Measurements from ENCODE around the gene BANK1. TPM values are rescaled to one million over a fixed set of nuclear protein-coding genes. Genes with fewer than 3 reads are reported as not detected.

BANK1 gene
- total and polyA plus RNA-seq, 2 donors from 2014 or later, result 1.8 to 7.4 TPM

DNA sequence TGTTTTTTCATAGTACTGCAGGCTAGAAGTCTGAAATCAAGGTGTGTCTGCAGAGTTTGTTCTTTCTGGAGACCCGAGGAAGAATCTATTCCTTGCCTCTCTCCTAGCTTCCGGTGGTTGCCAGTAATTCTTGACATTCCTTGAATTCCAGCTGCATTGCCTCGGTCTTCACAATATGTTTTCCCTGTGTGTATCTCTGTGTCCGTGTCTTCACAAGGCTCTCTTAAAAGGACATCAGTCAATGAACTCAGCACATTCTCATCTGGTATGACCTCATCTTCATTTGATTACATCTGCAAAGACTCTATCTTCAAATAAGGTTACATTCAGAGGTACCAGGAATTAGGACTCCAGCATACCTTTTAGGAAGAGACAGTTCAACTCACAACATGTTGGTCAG, 163.4 kb downstream of the BANK1 start:
- Histone ChIP-seq H3K9ac (ENCODE audit: low read length in 3 of 3) (no peak overlapping the region), H3K27me3 (ENCODE audit: control insufficient read depth, insufficient read depth, low read length) (no peaks in the 10 kb centered on the region), H3K36me3 (ENCODE audit: control insufficient read depth in 2 of 3, insufficient read depth in 3 of 3, low read length in 3 of 3) (no peaks in the 10 kb centered on the region), H3K27ac (ENCODE audit: low read depth in 2 of 2, low read length in 2 of 2) (no peak overlapping the region), H3K4me1 (ENCODE audit: control insufficient read depth in 2 of 3, insufficient read depth in 2 of 3, low read depth in 1 of 3, low read length in 3 of 3) (no peaks in the 10 kb centered on the region), H3K4me3 (ENCODE audit: low read length in 3 of 3) (no peak overlapping the region), H3K9me3 (ENCODE audit: control insufficient read depth in 2 of 3, insufficient read depth in 1 of 3, low read length in 3 of 3) (no peaks in the 10 kb centered on the region)
- no peak for FAIRE-seq
- peak in 2 of 5 donors; percentile 46 to 58 for DNase-seq
- intact Hi-C loops (cut with DNase I), result no loop called here
- TF ChIP-seq, protein P1, sequence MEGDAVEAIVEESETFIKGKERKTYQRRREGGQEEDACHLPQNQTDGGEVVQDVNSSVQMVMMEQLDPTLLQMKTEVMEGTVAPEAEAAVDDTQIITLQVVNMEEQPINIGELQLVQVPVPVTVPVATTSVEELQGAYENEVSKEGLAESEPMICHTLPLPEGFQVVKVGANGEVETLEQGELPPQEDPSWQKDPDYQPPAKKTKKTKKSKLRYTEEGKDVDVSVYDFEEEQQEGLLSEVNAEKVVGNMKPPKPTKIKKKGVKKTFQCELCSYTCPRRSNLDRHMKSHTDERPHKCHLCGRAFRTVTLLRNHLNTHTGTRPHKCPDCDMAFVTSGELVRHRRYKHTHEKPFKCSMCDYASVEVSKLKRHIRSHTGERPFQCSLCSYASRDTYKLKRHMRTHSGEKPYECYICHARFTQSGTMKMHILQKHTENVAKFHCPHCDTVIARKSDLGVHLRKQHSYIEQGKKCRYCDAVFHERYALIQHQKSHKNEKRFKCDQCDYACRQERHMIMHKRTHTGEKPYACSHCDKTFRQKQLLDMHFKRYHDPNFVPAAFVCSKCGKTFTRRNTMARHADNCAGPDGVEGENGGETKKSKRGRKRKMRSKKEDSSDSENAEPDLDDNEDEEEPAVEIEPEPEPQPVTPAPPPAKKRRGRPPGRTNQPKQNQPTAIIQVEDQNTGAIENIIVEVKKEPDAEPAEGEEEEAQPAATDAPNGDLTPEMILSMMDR (IDR thresholded peaks at IDR 0.05; ENCODE audit: borderline replicate concordance, extremely low read depth, insufficient read depth), result no peak

DNA sequence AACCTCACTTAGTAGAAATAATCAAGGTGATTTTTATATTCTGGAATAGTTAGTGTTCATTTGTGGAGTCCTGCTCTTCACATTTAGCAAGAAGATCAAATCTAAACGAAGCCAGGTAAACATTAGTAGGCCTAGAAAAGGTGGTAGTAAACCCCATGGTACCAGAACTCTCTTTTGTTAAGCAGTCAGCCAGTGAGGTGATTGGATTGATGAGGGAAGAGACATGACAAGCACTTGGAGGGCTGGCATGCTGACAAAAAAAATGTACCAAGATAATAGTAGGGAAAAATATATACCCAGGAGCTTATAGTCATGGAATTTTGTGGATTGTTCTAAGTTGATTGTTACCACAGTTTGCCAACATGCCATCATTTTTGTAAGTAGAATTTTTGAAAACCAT, 163.8 kb downstream of the BANK1 start:
- H3K4me1 ChIP-seq (ENCODE audit: control insufficient read depth in 2 of 3, insufficient read depth in 2 of 3, low read depth in 1 of 3, low read length in 3 of 3), result no peaks in the 10 kb centered on the region
- H3K27me3 ChIP-seq (ENCODE audit: control insufficient read depth, insufficient read depth, low read length), result no peaks in the 10 kb centered on the region
- H3K9me3 ChIP-seq (ENCODE audit: control insufficient read depth in 2 of 3, insufficient read depth in 1 of 3, low read length in 3 of 3), result no peaks in the 10 kb centered on the region
- no peak overlapping the region for H3K4me3 ChIP-seq (ENCODE audit: low read length in 3 of 3)
- no peak overlapping the region for H3K27ac ChIP-seq (ENCODE audit: low read depth in 2 of 2, low read length in 2 of 2)
- DNase-seq (peak in 1 of 5 donors; percentile 8), FAIRE-seq (no peak)
- TF ChIP-seq, protein P1 (IDR thresholded peaks at IDR 0.05; ENCODE audit: borderline replicate concordance, extremely low read depth, insufficient read depth), result no peak
- H3K36me3 ChIP-seq (ENCODE audit: control insufficient read depth in 2 of 3, insufficient read depth in 3 of 3, low read length in 3 of 3), result no peaks in the 10 kb centered on the region
- no peak overlapping the region for H3K9ac ChIP-seq (ENCODE audit: low read length in 3 of 3)
- intact Hi-C loops (cut with DNase I), result no loop called here

- TF ChIP-seq, protein P1 (IDR thresholded peaks at IDR 0.05; ENCODE audit: borderline replicate concordance, extremely low read depth, insufficient read depth), result no peak
- FAIRE-seq (no peak), DNase-seq (peak in 2 of 5 donors; percentile 58 to 60)
- Histone ChIP-seq H3K27ac (ENCODE audit: low read depth in 2 of 2, low read length in 2 of 2) (no peak overlapping the region), H3K9me3 (ENCODE audit: control insufficient read depth in 2 of 3, insufficient read depth in 1 of 3, low read length in 3 of 3) (no peaks in the 10 kb centered on the region), H3K4me1 (ENCODE audit: control insufficient read depth in 2 of 3, insufficient read depth in 2 of 3, low read depth in 1 of 3, low read length in 3 of 3) (no peaks in the 10 kb centered on the region), H3K9ac (ENCODE audit: low read length in 3 of 3) (no peak overlapping the region), H3K27me3 (ENCODE audit: control insufficient read depth, insufficient read depth, low read length) (no peaks in the 10 kb centered on the region), H3K36me3 (ENCODE audit: control insufficient read depth in 2 of 3, insufficient read depth in 3 of 3, low read length in 3 of 3) (no peaks in the 10 kb centered on the region), H3K4me3 (ENCODE audit: low read length in 3 of 3) (no peak overlapping the region)
- intact Hi-C loops (cut with DNase I), result no loop called here
Observed at GRCh38 chr4:101954975-101955678, 164.6 kb downstream of the BANK1 start.
